Right lobe of liver (tissue), 4 donors: Measurements from ENCODE around the gene GFI1B.

Experiments
- CTCF ChIP-seq, 4 donors: fragments of 200-600 bp in 3 of 4; fragments of 450-650 bp in 1 of 4; IDR thresholded peaks; one replicate each; pipeline versions ENCODE4 v1.5.1 to v1.8.0; 2016 to 2022; ENCODE audit warnings: antibody characterized with exemption in 4 of 4, mild to moderate bottlenecking in 2 of 4
- POLR2A ChIP-seq: fragments of 450-650 bp; IDR thresholded peaks from one replicate; pipeline ENCODE4 v1.6.1; 2017; ENCODE audit warnings: antibody characterized with exemption, mild to moderate bottlenecking
- donor health status: DM: no; HTN: no; CAD: no.
- donor health status: DM: no; HTN: no; CAD: no.
- donor health status: DM: no; HTN: yes; CAD: no.

- TF ChIP-seq CTCF (IDR thresholded peaks at IDR 0.05) (no peak), POLR2A (no peak)
Measured at GRCh38 chr9:133008824-133009223, 30.3 kb downstream of the GFI1B start.
